Aorta (tissue), 5 donors: ENCODE data around the gene PFN2. TPM values are rescaled to one million over a fixed set of nuclear protein-coding genes. Genes with fewer than 3 reads are reported as not detected.
"Not testable (repeated sequence)": the region's sequence is repeated elsewhere in the genome, so short reads cannot be mapped to it uniquely, and the experiment has no call there.

Experiments used
- ATAC-seq: fragments of 200-7000 bp; cut with Tn5 transposase; one replicate; pipeline ENCODE4 v1.9.1; 2022; ENCODE audit warnings: moderate library complexity; ENCODE audit not compliant: low FRiP score
- DNase-seq, 2 donors: peaks; one replicate each; pipeline ENCODE4 v3.0.0-alpha.2; 2020
- H3K27ac ChIP-seq, 2 donors: one replicate each; pipeline ENCODE4 v1.5.1; 2013; ENCODE audit warnings: low read length in 2 of 2, mild to moderate bottlenecking in 2 of 2, moderate library complexity in 2 of 2, control low read depth in 1 of 2, inconsistent platforms in 1 of 2, low read depth in 1 of 2
- H3K27me3 ChIP-seq, 2 donors: one replicate each; pipeline ENCODE4 v1.6.1; 2013; ENCODE audit warnings: control low read depth in 1 of 2, low read length in 1 of 2, mild to moderate bottlenecking in 1 of 2, moderate library complexity in 1 of 2; ENCODE audit not compliant: insufficient read depth in 2 of 2, control insufficient read depth in 1 of 2
- H3K36me3 ChIP-seq, 2 donors: one replicate each; pipeline ENCODE4 v1.6.1; 2013; ENCODE audit warnings: control low read depth in 1 of 2, low read length in 1 of 2, mild to moderate bottlenecking in 1 of 2; ENCODE audit not compliant: insufficient read depth in 2 of 2, control insufficient read depth in 1 of 2
- H3K4me1 ChIP-seq, 2 donors: one replicate each; pipeline ENCODE4 v1.6.1; 2013; ENCODE audit warnings: low read length in 2 of 2, control low read depth in 1 of 2, mild to moderate bottlenecking in 1 of 2, moderate library complexity in 1 of 2; ENCODE audit not compliant: insufficient read depth in 2 of 2, control insufficient read depth in 1 of 2
- H3K4me3 ChIP-seq, 2 donors: one replicate each; pipeline ENCODE4 v1.5.1; 2013; ENCODE audit warnings: low read length in 2 of 2, control low read depth in 1 of 2, mild to moderate bottlenecking in 1 of 2
- H3K9me3 ChIP-seq: one replicate; pipeline ENCODE4 v1.6.1; 2013; ENCODE audit warnings: mild to moderate bottlenecking, low read length; ENCODE audit not compliant: control insufficient read depth
- WGBS, 2 donors: extraction: QIAGEN DNeasy Blood & Tissue Kit; methylation state at CpG; one replicate each; pipeline ENCODE4 v1.1.7; 2013; 5-methylcytosine and 5-hydroxymethylcytosine counted together
- intact Hi-C, 2 donors: fragments of 100-400 bp; cut with DNase I; formaldehyde crosslinking; loops; one replicate each; pipeline versions ENCODE4 v1.14.2 to v1.15.0; 2022
- polyA plus RNA-seq, 2 donors: library from polyadenylated mRNA; stranded (reverse); fragments of 200-250 nt; gene quantifications; one replicate each; pipeline ENCODE4 v1.2.3, GENCODE V29; 2013
- total RNA-seq, 2 donors: library from RNA; stranded (reverse); fragmentation: NEBNext Ultra II Directional; extraction: Animal tissue kit (Norgen Biotek cat#: 25700); gene quantifications; one replicate each; pipeline ENCODE4 v1.2.1, GENCODE V29; 2021
- donor health status: healthy with polysubstance abuse.
- donor health status: Bipolar disorder and iron deficiency.
- donor health status: DM: no; HTN: no; CAD: no.
- donor health status: DM: no; HTN: no; CAD: no.
- donor health status: DM: yes; HTN: yes; CAD: no.

PFN2 gene
- total and polyA plus RNA-seq, 4 donors, result 115 to 185 (median 145) TPM

DNA sequence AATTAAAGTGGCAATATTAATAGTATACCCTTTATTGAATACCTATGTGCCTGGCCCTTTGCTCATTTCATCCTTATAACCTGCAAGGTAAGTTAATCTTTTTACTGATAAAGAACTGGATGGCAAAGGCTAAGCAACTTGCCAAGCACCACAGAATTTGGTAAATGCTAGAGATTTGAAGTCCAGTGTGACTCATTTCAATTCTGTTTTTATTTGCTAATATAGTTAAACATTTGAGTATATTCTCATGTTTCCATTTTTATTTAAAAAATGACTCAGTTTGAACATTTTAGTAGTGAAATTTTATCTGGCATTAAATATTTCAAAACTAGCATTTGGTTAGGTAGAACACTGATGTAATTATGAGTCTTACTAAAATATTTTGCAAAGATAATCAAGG lies 11.3 kb downstream of the PFN2 start:
- Histone ChIP-seq H3K9me3 (no peaks in the 10 kb centered on the region), H3K4me1 (peaks cover 2 to 5% of the 10 kb centered on the region in 2 donors), H3K4me3 (no peak overlapping the region), H3K27me3 (no peaks in the 10 kb centered on the region), H3K27ac (no peak overlapping the region), H3K36me3 (no peaks in the 10 kb centered on the region)
- DNase-seq (no peak), ATAC-seq (no peak)
- intact Hi-C loops, result no loop called here

- Histone ChIP-seq H3K36me3 (no peaks in the 10 kb centered on the region), H3K27me3 (no peaks in the 10 kb centered on the region), H3K4me3 (no peak overlapping the region), H3K4me1 (peaks cover 0 to 7% of the 10 kb centered on the region in 2 donors), H3K27ac (no peak overlapping the region), H3K9me3 (no peaks in the 10 kb centered on the region)
- ATAC-seq (no peak), DNase-seq (no peak)
- WGBS, 2 donors, result 87% methylated on average over 3 of the region's 3 CpGs
- intact Hi-C loops, result no loop called here
These were observed 12.4 kb downstream of the PFN2 start for GRCh38 chr3:149958171-149958796.

DNA sequence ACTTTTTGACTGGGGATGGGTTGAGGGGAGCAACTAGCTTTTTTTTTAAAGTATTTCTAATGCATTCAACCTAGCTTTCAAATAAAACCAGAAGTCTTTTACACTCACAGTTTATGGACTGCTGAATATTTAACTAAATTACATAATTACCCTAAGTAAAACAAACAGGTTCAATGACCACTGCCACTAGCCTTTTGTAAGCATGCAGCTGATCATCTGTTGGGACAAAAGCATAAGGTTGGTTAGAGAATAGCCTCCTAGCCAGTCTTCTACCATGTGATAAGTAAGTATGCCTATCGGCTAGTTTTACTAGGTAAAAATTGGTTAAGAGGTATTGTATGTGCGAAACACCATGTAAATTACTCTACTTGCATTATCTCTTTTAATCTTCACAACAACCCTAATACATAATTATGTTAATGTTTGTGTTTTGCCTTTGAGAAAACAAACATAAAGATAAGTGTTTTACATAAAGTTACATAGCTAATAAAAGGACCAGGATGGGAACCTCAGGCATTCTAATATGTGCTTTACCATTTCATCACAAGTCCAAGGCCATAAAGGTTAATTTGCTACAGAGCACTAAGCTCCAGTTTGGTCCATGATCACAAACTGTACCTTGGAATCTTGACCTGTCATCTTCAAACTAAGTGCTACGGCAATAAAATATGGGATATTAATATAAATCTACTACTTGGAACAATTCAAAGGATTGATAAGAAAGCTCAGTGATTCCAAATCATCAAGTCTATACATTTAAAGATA lies 13.2 kb downstream of the PFN2 start:
- ATAC-seq (no peak), DNase-seq (no peak)
- Histone ChIP-seq H3K4me3 (no peak overlapping the region), H3K27me3 (no peaks in the 10 kb centered on the region), H3K27ac (no peak overlapping the region), H3K9me3 (no peaks in the 10 kb centered on the region), H3K36me3 (no peaks in the 10 kb centered on the region), H3K4me1 (peaks cover 0 to 7% of the 10 kb centered on the region in 2 donors)
- intact Hi-C loops, result no loop called here
- WGBS, 2 donors, result 97 to 98% methylated on average over 3 of the region's 3 CpGs

- Histone ChIP-seq H3K9me3 (no peaks in the 10 kb centered on the region), H3K4me3 (no peak overlapping the region), H3K27ac (no peak overlapping the region), H3K36me3 (no peaks in the 10 kb centered on the region), H3K4me1 (peaks cover 0 to 7% of the 10 kb centered on the region in 2 donors), H3K27me3 (no peaks in the 10 kb centered on the region)
- intact Hi-C loops, result no loop called here
- 42 to 50% methylated on average over 2 of the region's 2 CpGs for WGBS, 2 donors
- DNase-seq, result no peak
- ATAC-seq, result no peak
These were observed 15.2 kb downstream of the PFN2 start for GRCh38 chr3:149955449-149955848.

GRCh38 chr3:149954812-149955211 lies 15.9 kb downstream of the PFN2 start:
- peaks cover 0 to 7% of the 10 kb centered on the region in 2 donors for H3K4me1 ChIP-seq
- no peak for ATAC-seq
- DNase-seq, result no peak
- no peaks in the 10 kb centered on the region for H3K27me3 ChIP-seq
- 76 to 79% methylated on average over 1 of the region's 1 CpG for WGBS, 2 donors
- H3K27ac ChIP-seq, result no peak overlapping the region
- H3K4me3 ChIP-seq, result no peak overlapping the region
- H3K9me3 ChIP-seq, result no peaks in the 10 kb centered on the region
- H3K36me3 ChIP-seq, result no peaks in the 10 kb centered on the region
- intact Hi-C loops, result no loop called here

DNA sequence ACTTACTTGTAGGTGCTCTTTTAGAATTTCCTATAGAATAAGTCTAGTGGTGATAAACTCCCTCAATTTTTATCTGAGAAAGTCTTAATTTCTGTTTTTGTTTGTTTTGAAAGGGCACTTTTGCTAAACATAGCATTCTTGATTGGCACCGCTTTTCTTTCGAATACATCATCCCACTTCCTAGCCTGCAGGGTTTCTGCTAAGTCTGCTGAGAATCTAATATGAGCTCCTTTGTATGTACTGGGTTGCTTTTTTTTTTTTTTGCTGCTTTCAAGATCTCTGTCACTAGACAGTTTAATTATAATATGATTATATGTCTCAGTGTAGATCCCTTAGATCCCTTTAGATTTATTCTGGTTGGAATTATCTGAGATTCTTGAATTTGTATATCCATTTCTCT lies 21.5 kb downstream of the PFN2 start:
- no peak for DNase-seq
- Histone ChIP-seq H3K4me3 (no peak overlapping the region), H3K4me1 (peaks cover 0 to 2% of the 10 kb centered on the region in 2 donors), H3K9me3 (no peaks in the 10 kb centered on the region), H3K36me3 (no peaks in the 10 kb centered on the region), H3K27me3 (no peaks in the 10 kb centered on the region), H3K27ac (no peak overlapping the region)
- no peak for ATAC-seq
- 96 to 98% methylated on average over 2 of the region's 2 CpGs for WGBS, 2 donors
- intact Hi-C loops, result no loop called here

DNA sequence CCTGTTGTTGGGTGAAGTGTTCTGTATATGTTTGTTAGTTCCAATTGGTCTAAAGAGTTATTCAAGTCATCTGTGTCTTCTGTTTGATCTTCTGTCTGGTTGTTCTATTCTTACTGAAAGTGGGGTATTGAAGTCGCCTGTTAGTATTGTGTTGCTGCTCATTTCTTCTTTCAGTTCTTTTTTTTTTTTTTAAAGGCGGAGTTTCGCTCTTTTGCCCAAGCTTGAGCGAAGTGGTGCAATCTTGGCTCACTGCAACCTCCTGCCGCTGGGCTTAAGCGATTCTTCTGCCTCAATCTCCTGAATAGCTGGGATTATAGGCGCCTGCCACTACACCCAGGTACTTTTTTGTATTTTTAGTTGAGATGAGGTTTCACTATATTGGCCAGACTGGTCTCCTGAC lies 23.5 kb downstream of the PFN2 start:
- H3K27ac ChIP-seq, result no peak overlapping the region
- ATAC-seq (no peak), DNase-seq (no peak)
- intact Hi-C loops, result no loop called here
- H3K4me3 ChIP-seq, result no peak overlapping the region
- 97 to 98% methylated on average over 7 of the region's 7 CpGs for WGBS, 2 donors
- H3K27me3 ChIP-seq, result no peaks in the 10 kb centered on the region
- no peaks in the 10 kb centered on the region for H3K9me3 ChIP-seq
- H3K4me1 ChIP-seq, result no peaks in the 10 kb centered on the region
- H3K36me3 ChIP-seq, result no peaks in the 10 kb centered on the region

GRCh38 chr3:149943966-149944365 lies 26.7 kb downstream of the PFN2 start:
- 97% methylated on average over 3 of the region's 3 CpGs for WGBS, 2 donors
- ATAC-seq, intact Hi-C loops: not testable (repeated sequence)

GRCh38 chr3:149942409-149942808 lies 28.3 kb downstream of the PFN2 start:
- Histone ChIP-seq H3K4me1 (peaks cover 5% of the 10 kb centered on the region in 2 donors), H3K36me3 (no peaks in the 10 kb centered on the region), H3K4me3 (no peak overlapping the region), H3K9me3 (no peaks in the 10 kb centered on the region), H3K27me3 (no peaks in the 10 kb centered on the region), H3K27ac (no peak overlapping the region)
- intact Hi-C loops, result no loop called here
- DNase-seq (no peak), ATAC-seq (no peak)

More at GRCh38 chr3:149943966-149944365, 26.7 kb downstream of the PFN2 start:
- not testable (repeated sequence) for H3K36me3 ChIP-seq, H3K9me3 ChIP-seq, H3K27me3 ChIP-seq, H3K4me3 ChIP-seq, DNase-seq, H3K27ac ChIP-seq, H3K4me1 ChIP-seq
